ENCODE measurements around the gene FUT8. TPM values are rescaled to one million over a fixed set of nuclear protein-coding genes. Genes with fewer than 3 reads are reported as not detected.
A peak's percentile ranks its signal among the peaks of the same experiment; 100 is the strongest.

Gene FUT8
- total RNA-seq, 6 experiments from 2014 or later, result 2.6 to 4.9 (median 3.5) TPM

- Histone ChIP-seq H3K36me3 (no peaks in the 10 kb centered on the region), H3K9me3 (no peaks in the 10 kb centered on the region), H3K27ac (no peak overlapping the region), H3K27me3 (no peaks in the 10 kb centered on the region), H3K4me3 (no peak overlapping the region), H3K4me1 (no peaks in the 10 kb centered on the region)
- WGBS (ENCODE audit: insufficient coverage, low coverage, low lambda C conversion rate, missing lambda C conversion rate), result 23% methylated on average over 5 of the region's 14 CpGs
- no peak for ATAC-seq
- intact Hi-C loops (cut with DNase I), result no loop called here
- no peak for DNase-seq
- TF ChIP-seq CTCF (IDR thresholded peaks at IDR 0.05) (no peak), POLR2A (IDR thresholded peaks at IDR 0.05) (no peak)
Measured at GRCh38 chr14:65789363-65789762, 376.8 kb downstream of the FUT8 start.

GRCh38 chr14:65790172-65790815 is 377.8 kb downstream of the FUT8 start:
- Histone ChIP-seq H3K4me1 (no peaks in the 10 kb centered on the region), H3K27me3 (no peaks in the 10 kb centered on the region), H3K9me3 (no peaks in the 10 kb centered on the region), H3K36me3 (no peaks in the 10 kb centered on the region), H3K4me3 (no peak overlapping the region), H3K27ac (no peak overlapping the region)
- WGBS (ENCODE audit: insufficient coverage, low coverage, low lambda C conversion rate, missing lambda C conversion rate), result 31% methylated on average over 7 of the region's 7 CpGs
- DNase-seq (no peak), ATAC-seq (no peak)
- intact Hi-C loops (cut with DNase I), result no loop called here
- TF ChIP-seq POLR2A (IDR thresholded peaks at IDR 0.05), result no peak
- no peak for TF ChIP-seq CTCF (IDR thresholded peaks at IDR 0.05)

- H3K27ac ChIP-seq, result no peak overlapping the region
- H3K4me3 ChIP-seq, result no peak overlapping the region
- DNase-seq (no peak), ATAC-seq (peak in 2 of 4 donors; percentile 22 to 37)
- no peak for TF ChIP-seq POLR2A (IDR thresholded peaks at IDR 0.05)
- TF ChIP-seq CTCF (IDR thresholded peaks at IDR 0.05), result no peak
- H3K9me3 ChIP-seq, result no peaks in the 10 kb centered on the region
- H3K4me1 ChIP-seq, result no peaks in the 10 kb centered on the region
- H3K27me3 ChIP-seq, result no peaks in the 10 kb centered on the region
- H3K36me3 ChIP-seq, result no peaks in the 10 kb centered on the region
- intact Hi-C loops (cut with DNase I), result no loop called here
- WGBS (ENCODE audit: insufficient coverage, low coverage, low lambda C conversion rate, missing lambda C conversion rate), result 55% methylated on average over 10 of the region's 14 CpGs
Measured at GRCh38 chr14:65791191-65791981, 378.9 kb downstream of the FUT8 start.

GRCh38 chr14:65792208-65792905 is 379.8 kb downstream of the FUT8 start:
- intact Hi-C loops (cut with DNase I), result no loop called here
- H3K36me3 ChIP-seq, result no peaks in the 10 kb centered on the region
- H3K27ac ChIP-seq, result no peak overlapping the region
- no peak for TF ChIP-seq POLR2A (IDR thresholded peaks at IDR 0.05)
- no peak for TF ChIP-seq CTCF (IDR thresholded peaks at IDR 0.05)
- no peaks in the 10 kb centered on the region for H3K27me3 ChIP-seq
- 63% methylated on average over 9 of the region's 9 CpGs for WGBS (ENCODE audit: insufficient coverage, low coverage, low lambda C conversion rate, missing lambda C conversion rate)
- no peak overlapping the region for H3K4me3 ChIP-seq
- ATAC-seq (no peak), DNase-seq (no peak)
- no peaks in the 10 kb centered on the region for H3K9me3 ChIP-seq
- no peaks in the 10 kb centered on the region for H3K4me1 ChIP-seq

MicroRNAs within 50 kb of the gene (microRNA counts, 767-probe panel; counts per million panel counts)
- microRNA hsa-miR-625-5p, result 237 counts per million

Small RNA genes within 50 kb of the gene (microRNA-seq; reads per million reads assigned to microRNA genes)
- 0 reads per million in 2 donors for gene MIR625

Small RNA genes within 50 kb of the gene (small RNA-seq; reads per million reads assigned to genes)
- 0 reads per million in 2 experiments for gene MIR625
